GM21723 (cell line): ENCODE results near the gene PRX.
"Not testable (repeated sequence)": the region's sequence is repeated elsewhere in the genome, so short reads cannot be mapped to it uniquely, and the experiment has no call there.

Experiments
- ATAC-seq: cut with Tn5 transposase; IDR thresholded peaks from one replicate; pipeline ENCODE4 v1.9.1; 2021; ENCODE audit warnings: mild to moderate bottlenecking, moderate library complexity; ENCODE audit not compliant: unreplicated experiment

Gene PRX

DNA sequence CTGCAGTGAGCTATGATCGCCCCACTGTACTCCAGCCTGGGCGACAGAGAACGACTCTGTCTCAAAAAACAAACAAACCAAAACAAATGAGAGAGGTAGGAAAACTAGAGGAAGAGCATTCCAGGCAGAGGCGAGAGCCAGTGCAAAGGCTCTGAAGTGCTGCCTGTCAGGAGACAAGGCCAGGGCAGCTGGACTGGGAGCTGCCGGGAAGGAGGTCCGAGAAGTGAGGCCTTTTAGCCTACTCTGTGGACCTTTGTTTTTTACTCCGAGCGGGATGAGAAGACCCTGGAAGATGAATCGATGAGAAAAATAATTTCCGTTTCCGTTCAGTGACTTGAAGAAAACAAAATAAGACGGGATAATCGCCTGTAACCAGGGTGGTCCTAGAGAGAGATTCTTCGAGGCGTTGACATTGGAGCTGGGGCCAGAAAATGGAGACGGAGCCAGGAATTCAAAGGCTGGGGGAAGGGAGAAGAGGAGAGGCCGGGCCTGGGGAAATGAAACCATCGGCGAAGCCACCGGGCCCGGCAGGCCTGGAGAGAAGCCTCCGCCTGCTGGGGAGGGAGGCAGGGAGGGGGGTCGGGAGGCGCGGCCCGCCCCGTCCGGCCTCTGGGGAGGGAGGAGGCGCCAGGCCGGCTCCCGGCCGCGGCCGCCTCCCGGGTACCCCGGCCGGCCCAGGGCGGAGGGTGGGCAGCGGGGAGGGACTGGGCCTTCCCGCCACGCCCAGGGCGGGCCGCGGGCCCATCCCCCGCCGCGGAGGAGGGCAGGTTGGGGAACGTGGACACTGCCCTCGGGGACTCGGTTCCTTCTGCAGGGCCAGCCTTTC, 20.4 kb upstream of the PRX start:
- no peak for ATAC-seq

DNA sequence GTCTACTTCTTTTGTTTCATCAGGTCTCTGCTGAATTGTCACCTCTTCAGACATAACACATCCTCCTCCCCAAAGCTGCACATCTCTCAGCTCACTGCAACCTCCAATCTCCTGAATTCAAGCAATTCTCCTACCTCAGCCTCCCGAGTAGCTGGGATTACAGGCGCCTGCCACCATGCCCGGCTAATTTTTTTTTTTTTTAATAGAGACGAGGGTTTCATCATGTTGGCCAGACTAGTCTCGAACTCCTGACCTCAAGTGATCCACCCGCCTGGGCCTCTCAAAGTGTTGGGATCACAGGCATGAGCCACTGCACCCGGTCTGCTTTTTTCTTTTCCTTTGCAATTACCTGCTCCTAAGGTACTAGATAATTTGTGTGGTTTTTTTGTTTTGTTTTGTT, 19.6 kb upstream of the PRX start:
- not testable (repeated sequence) for ATAC-seq

DNA sequence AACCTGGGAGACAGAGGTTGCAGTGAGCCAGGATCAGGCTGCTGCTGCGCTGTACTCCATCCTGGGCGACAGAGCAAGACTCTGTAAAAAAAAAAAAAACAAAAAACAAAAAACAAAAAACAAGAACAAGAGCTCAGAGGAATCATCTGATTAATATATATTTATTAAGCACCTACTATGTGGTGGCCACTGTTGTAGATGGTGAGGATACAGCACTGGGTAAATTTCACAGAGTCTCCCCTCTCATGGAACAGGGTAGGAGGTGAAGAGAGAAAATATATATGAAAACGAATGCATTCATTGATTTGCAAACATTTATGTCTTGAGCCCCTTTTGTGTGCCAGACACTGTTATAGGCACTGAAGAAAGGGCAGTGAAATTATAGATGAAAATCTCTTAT, 18.5 kb upstream of the PRX start:
- no peak for ATAC-seq

DNA sequence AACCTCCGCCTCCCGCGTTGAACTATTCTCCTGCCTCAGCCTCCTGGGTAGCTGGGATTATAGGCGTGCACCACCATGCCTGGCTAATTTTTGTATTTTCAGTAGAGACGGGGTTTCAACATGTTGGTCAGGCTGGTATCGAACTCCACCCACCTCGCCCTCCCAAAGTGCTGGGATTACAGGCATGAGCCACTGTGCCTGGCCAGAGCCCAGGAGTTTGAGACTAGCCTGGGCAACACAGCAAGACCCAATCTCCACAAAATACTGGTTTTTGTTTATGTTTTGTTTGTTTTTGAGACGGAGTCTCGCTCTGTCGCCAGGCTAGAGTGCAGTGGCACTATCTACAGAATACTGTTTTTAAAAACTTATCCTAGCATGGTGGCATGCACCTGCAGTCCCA, 17.1 kb upstream of the PRX start:
- not testable (repeated sequence) for ATAC-seq

DNA sequence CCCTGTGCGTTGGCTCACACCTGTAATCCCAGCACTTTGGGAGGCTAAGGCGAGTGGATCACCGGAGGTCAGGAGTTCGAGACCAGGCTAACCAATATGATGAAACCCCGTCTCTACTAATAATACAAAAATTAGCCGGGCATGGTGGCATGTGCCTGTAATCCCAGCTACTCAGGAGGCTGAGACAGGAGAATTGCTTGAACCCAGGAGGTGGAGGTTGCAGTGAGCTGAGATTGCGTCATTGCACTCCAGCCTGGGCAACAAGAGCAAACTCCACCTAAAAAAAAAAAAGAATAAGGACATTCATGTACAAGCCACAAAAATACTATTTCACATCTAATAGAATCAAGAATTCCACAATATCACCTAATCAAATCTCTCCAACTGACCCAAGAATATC, 15.0 kb upstream of the PRX start:
- not testable (repeated sequence) for ATAC-seq

DNA sequence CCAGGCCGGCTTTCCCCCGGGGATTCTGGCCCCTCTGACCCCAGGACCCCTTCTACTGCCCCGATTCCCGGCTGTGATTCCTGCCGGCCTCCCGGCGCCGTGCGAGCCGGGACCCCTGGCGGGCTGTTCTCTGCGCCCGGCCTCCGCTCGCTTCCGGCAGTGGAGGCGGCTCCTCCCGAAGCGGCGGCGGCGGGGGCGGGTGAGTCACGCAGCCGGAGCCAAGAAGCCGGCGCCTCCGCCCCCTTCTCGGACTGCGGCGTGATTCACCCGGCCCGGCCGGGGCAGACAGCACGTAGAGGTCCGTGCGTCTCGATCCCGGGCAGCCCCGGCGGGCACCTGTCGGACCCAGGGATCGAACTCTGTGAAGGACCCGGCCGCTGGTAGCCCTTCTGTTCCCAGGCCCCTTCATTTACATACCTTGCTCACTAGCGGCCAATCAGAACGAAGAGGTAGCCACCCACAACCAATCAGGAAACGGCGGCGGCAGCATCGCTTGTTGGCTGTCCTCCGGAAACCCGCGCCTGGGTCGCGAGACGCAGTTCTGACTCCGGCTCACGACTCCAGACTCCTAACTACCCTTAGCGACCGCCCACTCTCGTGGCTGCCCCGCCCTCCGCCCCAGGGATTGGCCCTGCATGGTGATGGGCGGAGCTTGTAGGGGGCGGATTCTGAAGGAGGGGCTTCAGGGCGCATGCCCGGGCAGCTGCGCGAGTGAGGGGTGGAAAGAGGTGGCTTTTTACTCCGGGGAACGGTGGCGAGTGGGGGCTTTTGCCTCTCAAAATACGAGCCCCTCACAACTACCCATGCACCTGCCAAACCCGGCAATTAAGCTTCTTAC, 12.5 kb upstream of the PRX start, which contains the start of gene SERTAD1:
Gene SERTAD1 (minus strand): TSS at position 543 of the 838 bp plus-strand sequence. CDS start 2,446 bp downstream, outside the sequence.
- ATAC-seq: peak; percentile 70

DNA sequence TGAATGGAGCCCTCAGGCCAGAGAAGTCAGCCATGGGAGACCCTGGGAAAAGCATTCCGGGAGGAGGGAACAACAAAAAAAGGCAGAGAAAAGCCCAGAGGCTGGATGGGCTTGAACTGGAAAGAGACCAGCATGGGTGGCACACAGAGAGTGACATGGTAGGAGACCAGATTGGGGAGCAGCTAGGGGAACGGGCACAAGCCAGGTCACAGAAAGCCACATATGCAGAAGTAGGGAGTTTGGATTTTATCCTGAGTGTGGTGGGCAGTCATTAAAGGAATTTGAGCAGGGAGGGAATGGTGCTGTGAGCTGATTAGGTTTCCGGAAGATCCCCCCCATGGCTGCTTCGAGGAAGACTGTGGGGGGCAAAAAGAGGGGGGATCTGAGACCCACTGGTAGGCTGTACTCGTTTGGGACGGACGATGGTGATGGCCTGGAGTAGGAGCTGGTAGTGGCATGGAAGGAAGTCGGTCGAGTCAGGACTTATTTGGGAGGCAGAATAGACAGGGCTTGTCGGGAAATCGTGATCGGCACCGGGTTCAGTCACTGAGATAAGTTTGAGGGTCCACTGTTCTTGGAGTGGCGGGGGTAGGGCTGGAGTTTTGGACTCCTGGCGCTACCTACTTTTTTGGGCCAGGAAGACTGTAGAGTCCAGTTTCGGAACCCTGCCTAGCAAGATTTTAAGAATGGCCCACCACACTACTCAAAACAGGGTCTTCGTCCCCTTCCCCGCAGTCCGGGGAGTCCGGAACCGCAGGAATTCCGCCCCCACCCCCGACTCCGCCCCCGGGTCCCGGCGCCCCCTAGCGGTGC, 11.7 kb upstream of the PRX start:
- ATAC-seq: peak; percentile 1

DNA sequence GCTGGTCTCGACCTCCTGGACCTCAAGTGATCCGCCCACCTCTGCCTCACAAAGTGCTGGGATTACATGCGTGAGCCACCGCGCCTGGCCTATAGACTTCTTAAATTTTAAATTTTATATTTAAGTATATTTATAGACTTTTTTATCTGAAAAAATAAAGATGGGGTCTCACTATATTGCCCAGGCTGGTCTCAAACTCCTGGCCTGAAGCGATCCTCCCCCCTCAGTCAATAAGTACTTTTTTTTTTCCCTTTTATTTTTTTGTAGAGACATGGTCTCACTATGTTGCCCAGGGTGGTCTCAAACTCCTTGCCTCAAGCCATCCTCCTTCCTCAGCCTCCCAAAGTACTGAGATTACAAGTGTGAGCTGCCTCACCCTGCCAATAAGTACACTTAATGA, 10.8 kb upstream of the PRX start:
- no peak for ATAC-seq

DNA sequence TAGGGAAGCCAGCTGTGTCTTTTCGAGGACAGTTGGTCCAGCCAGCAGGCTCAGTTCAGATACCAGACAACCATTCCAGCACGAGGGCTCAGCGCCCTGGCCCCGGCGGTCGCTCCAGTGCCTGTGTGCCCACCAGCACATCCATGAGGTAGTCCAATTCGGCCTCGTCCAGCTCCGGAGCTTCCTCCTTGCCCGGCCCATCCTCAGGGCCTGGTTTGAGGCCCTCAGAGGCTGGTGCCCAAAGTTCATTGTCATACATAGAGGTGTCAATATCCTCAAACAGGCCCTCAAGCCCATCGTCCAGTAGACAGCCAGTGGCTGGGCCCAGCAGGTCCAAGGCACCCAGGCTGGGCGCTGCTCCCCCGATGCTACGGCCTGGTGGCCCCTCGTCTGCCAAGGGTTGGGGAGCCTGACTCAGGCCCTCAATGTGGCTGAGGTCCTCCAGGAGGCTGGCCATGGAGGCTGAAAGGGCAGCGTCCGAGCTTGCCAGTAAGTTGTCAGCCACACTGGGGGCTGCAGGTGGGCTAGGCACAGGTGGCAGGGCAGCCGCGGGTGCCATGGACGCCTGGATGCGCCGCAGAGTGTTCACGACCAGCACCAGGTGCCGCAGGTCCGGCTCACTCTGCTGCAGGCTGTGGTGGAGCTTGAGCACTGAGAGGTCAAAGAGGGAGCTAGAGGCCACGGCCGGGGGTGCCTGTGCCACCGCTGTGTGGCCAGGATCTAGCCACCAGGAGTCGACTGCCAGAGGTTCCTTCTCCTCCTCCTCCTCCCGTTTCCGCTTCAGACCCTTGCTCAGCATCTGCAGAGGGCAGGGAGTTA, 9.8 kb upstream of the PRX start:
- ATAC-seq: no peak

DNA sequence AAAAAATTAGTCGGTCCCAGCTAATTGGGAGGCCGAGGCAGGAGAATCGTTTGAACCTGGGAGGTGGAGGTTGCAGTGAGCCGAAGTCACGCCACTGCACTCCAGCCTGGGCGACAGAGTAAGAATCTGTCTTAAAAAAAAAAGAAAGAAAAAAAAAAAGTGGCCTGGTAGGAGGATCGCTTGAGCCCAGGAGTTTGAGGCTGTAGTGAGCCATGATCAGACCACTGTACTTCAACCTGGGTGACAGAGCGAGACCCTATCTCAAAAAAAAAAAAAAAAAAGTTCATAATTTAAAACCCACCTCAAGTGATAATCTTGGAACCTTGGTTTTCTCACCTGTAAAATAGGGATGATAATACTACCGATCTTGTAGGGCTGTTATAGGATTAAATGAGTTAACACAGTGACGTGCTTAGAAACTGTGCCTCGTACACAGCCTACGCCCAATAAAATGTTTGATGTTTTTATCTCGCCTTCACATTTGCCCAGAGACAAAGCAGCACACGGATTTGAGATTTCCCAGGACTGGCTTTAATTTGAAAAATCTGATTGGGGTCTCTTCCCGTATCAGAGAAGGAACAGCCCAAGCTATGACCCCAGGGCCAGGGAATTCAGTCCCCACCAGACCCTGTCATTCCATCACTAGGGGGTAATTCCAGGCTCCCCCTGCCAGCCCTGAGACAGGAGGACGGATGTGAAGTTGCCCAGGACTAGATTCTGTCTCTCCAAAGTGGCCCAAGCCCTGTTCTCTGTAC, 9.0 kb upstream of the PRX start:
- no peak for ATAC-seq

DNA sequence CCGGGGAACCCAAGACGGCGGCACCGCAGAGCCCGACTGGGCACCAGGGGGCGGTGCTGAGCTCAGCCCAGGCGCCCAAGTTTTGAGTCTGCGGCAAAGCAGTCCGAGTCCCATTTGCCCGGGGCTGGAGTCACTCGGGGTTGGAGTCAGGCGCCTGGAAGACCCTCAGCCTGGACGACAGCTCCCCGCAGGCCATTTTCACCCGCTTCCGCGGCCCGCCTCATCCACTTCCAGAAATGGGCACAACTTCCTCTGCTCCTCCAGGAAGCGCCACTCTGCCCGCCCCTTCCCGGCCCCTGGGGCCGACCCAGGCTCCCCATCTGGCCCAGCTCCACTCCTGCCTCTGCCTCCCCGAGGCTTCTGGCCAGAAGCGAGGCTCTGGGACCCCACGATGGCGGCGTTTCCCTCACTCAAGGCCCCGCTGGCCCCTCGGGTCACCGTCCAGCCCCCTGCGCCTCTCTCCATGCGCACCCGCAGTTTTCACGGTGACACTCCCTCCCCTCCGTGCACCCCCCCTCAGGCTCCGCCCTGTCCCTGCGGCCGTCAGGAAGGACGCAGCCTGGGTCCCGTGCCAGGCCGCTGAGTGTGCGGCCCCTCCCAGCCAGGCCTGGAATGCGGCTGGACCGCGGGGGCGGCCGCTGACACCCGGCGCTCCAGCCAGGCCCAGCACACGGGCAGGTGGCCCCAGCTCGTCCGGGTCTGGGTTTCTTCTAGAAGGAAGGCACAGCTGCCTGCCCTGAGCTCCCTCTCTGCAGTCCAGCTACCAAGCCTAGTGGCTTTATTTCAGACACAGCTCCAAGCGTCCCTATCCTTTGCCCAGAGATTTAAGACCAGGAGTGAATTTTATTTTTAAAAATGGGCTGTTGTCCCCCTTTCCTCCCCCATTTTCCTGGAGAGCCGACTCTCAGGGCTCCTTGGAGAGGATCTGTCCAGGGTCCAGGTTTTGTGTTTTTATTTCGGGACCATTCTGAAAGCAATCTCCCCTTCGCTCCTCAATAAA, 7.9 kb upstream of the PRX start:
- ATAC-seq: peak; percentile 43

DNA sequence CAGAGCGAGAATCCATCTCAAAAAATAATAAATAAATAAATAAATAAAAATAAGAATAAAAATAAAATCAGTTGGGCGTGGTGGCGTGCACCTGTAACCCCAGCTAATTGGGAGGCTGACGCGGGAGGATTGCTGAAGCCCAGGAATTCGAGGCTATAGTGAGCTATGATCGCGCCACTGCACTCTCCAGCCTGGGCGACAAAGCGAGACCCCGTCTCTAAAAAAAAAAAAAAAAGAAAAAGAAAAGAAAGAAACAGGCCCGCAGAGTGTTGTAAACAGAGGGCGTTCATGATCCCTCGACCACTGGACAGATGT, 7.2 kb upstream of the PRX start:
- no peak for ATAC-seq

DNA sequence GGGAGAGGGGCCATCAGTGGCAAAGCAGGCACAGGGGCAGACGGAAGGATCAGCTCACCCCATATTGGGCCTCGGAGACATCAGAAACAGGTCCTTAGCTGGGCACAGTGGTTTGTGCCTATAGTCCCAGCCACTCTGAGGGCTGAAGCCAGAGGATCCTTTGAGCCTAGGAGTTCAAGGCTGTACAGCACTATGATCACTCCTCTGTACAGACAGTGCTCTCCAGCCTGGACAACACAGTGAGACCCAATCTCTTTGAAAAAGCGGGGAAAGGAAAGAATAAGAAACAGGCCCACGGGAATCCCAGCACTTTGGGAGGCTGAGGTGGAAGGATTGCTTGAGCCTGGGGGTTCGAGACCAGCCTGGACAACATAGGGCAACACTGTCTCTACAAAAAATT, 6.6 kb upstream of the PRX start:
- no peak for ATAC-seq

DNA sequence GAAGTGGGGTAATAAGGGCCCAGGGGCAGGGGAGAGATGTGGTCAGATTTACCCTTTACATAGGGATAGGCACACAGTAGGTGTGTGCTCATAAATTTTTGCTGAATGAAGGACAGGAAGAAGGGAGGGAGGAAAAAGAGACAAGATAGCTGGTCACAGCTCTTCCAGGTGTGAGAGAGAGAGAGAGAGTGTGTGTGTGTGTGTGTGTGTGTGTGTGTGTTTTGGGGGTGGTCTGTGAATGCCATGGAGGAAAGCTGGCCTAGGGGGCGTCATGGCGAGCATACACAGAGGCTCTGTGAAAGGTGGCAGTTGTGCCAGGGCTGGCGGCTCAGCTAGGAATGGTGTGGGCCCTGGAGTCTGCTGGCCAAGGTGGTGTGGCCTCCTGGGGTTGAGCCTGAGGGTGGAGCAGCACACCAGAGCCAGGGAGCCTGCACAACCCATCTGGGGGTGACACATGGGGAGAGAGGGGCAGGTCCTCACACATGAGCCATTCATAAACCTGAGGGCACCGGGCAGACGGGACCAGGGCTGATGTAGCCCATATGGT, 6.0 kb upstream of the PRX start:
- ATAC-seq: no peak

DNA sequence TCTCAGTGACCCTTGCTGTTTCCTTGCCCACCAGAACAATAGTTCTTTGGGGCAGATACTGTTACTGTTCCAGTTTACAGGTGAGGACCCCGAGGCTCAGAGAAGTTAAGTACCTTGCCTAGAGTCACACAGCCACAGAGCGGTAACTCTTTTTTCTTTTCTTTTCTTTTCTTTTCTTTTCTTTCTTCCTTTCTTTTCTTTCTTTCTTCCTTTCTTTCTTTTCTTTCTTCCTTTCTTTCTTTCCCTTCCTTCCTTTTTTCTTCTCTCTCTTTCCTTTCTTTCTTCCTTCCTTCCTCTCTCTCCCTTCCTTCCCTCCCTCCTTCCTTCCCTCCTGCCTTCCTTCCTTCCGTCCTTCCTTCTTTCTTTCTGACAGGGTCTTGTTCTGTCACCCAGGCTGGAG, 4.9 kb upstream of the PRX start:
- ATAC-seq: no peak

DNA sequence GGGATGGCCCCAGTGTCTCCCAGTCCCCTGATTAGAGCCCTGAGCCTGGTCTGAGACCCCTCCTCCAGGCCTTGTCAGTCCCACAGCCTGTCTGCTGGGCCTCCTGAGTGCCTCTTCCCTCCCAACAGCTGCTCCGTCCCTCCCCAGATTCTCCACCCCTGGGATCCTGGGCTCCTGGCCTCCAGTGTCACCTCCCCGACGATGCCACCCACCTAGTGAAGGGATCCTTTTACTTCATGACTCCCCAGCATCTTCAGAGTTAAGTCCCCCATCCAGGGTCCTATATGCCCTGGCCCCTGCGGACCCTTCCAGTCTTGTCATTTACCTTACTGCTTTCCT, 4.4 kb upstream of the PRX start:
- ATAC-seq: no peak

DNA sequence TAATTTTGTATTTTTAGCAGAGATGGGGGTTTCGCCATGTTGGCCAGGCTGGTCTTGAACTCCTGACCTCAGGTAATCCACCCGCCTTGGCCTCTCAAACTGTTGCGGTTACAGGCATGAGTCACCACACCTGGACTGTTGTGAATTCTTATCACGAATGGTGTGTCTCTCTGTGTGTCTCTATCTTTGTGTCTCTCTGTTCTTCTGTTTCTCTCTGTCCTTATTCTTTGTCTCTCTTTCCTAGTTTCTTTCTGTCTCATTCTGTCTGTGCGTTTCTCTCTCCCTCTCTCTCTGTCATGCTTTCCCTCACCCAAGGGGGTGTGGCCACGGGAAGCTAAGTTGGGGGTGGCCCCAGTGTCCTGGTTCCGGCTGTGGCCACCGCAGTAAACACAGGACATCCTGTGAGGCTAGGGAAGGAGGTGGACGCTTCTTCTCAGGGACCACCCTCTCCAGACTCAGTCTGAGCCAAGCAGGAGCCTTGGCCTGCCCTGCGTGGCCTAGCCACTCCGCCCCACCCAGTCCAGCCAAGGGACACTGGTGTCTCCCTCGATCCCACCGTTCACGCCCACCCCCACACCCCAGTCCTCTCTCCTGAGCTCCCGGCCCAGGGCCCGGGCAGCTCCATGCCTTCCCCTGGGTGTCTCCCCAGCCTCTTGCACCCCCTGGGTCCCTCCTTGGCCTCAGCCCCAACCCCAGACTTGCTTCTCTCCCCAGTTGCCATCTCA, 3.9 kb upstream of the PRX start:
- no peak for ATAC-seq

DNA sequence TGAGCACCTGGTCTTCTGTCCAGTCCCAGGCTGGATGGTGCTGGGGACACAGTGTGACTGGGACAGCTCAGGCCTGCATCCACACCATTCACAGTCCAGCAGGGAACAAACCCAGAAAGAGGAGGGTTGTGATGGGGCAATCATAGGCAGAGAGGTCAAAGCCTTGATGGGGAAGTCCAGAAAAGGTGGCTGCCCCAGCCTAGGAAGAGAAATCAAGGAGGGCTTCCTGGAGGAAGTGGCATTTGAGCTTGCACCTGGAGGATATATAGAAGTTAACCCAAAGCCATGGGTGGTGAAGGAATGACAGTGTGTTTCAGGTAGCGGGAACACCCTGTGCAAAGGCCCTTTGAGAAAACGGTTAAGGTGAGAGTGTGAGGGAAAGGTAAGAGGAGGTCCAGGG, 2.6 kb upstream of the PRX start:
- no peak for ATAC-seq
